HEK293 (cell line): ENCODE measurements around the gene OPA3.

Experiments used
- HOXC10 ChIP-seq: sonication (generic); formaldehyde crosslinking; IDR thresholded peaks from 2 replicates; pipeline ENCODE4 v1.8.1; 2023; ENCODE audit warnings: mild to moderate bottlenecking, missing genetic modification reagents
- KLF1 ChIP-seq: fragments of 450-650 bp; formaldehyde crosslinking; IDR thresholded peaks from 2 replicates; pipeline ENCODE4 v1.5.1; 2016; ENCODE audit warnings: missing biosample characterization, missing genetic modification characterization
- PRDM10 ChIP-seq: fragments of 450-650 bp; formaldehyde crosslinking; IDR thresholded peaks from 2 replicates; pipeline ENCODE4 v1.5.1; 2016; ENCODE audit warnings: missing biosample characterization, missing genetic modification characterization
- SCRT2 ChIP-seq: fragments of 450-650 bp; formaldehyde crosslinking; IDR thresholded peaks from 2 replicates; pipeline ENCODE4 v1.5.1; 2016; ENCODE audit warnings: missing biosample characterization, missing genetic modification characterization
- ZBTB6 ChIP-seq: fragments of 450-650 bp; formaldehyde crosslinking; IDR thresholded peaks from 2 replicates; pipeline ENCODE4 v1.5.1; 2017; ENCODE audit warnings: missing biosample characterization, missing genetic modification characterization
- ZFP3 ChIP-seq: fragments of 450-650 bp; formaldehyde crosslinking; IDR thresholded peaks from 2 replicates; pipeline ENCODE4 v1.5.1; 2016; ENCODE audit warnings: low read depth, missing biosample characterization, missing genetic modification characterization
- ZNF18 ChIP-seq: fragments of 450-650 bp; formaldehyde crosslinking; IDR thresholded peaks from 2 replicates; pipeline ENCODE4 v1.5.1; 2016; ENCODE audit warnings: missing biosample characterization, missing genetic modification characterization
- ZNF214 ChIP-seq: fragments of 450-650 bp; formaldehyde crosslinking; IDR thresholded peaks from 2 replicates; pipeline ENCODE4 v1.5.1; 2017; ENCODE audit warnings: missing biosample characterization, mild to moderate bottlenecking, missing genetic modification characterization, borderline replicate concordance
- ZNF239 ChIP-seq: fragments of 450-650 bp; formaldehyde crosslinking; IDR thresholded peaks from 2 replicates; pipeline ENCODE4 v1.5.1; 2016; ENCODE audit warnings: missing biosample characterization, missing genetic modification characterization
- ZNF274 ChIP-seq, 2 experiments: fragments of 200-500 bp in 1 of 2; fragments of 450-650 bp in 1 of 2; sonication (Bioruptor generic) in 1 of 2; formaldehyde crosslinking in 1 of 2; IDR thresholded peaks; 2 replicates each; pipeline versions ENCODE4 v1.5.1 to v1.6.1; 2014 to 2016; ENCODE audit warnings: borderline replicate concordance in 1 of 2, inconsistent platforms in 1 of 2, low read length in 1 of 2, missing biosample characterization in 1 of 2, missing genetic modification characterization in 1 of 2
- ZNF433 ChIP-seq: fragments of 450-650 bp; formaldehyde crosslinking; IDR thresholded peaks from 2 replicates; pipeline ENCODE4 v1.5.1; 2016; ENCODE audit warnings: missing biosample characterization, missing genetic modification characterization, low read depth
- ZNF501 ChIP-seq: fragments of 450-650 bp; formaldehyde crosslinking; IDR thresholded peaks from 2 replicates; pipeline ENCODE4 v1.5.1; 2016; ENCODE audit warnings: missing biosample characterization, missing genetic modification characterization
- ZNF544 ChIP-seq: fragments of 450-650 bp; formaldehyde crosslinking; IDR thresholded peaks from 2 replicates; pipeline ENCODE4 v1.5.0; 2017; ENCODE audit warnings: missing biosample characterization, missing genetic modification characterization
- ZNF561 ChIP-seq: fragments of 450-650 bp; IDR thresholded peaks from 2 replicates; pipeline ENCODE4 v1.5.1; 2018; ENCODE audit warnings: missing biosample characterization, missing genetic modification characterization, borderline replicate concordance
- ZNF660 ChIP-seq: fragments of 450-650 bp; IDR thresholded peaks from 2 replicates; pipeline ENCODE4 v1.5.1; 2018; ENCODE audit warnings: missing biosample characterization, mild to moderate bottlenecking, missing genetic modification characterization
- TF ChIP-seq, protein P1 (sequence below): fragments of 450-650 bp; formaldehyde crosslinking; IDR thresholded peaks from 2 replicates; pipeline ENCODE4 v1.5.1; 2016; ENCODE audit warnings: missing biosample characterization, missing genetic modification characterization
- TF ChIP-seq, protein P2 (sequence below): fragments of 450-650 bp; formaldehyde crosslinking; IDR thresholded peaks from 2 replicates; pipeline ENCODE4 v1.5.1; 2016; ENCODE audit warnings: missing biosample characterization, missing genetic modification characterization

Gene OPA3

GRCh38 chr19:45523642-45524256 lies 60.9 kb downstream of the OPA3 start (continued):
- no peak for TF ChIP-seq ZNF433 (tag by site-specific recombination)
- TF ChIP-seq KLF1 (tag by site-specific recombination), result 0 out of 2 replicates have a peak, but pooled peaks have one; percentile 20
- no peak for TF ChIP-seq ZNF501
- TF ChIP-seq ZNF274 (IDR thresholded peaks at IDR 0.05; ENCODE audit: low read length), result no peak
- no peak for TF ChIP-seq ZNF274 (tag by site-specific recombination; IDR thresholded peaks at IDR 0.05; ENCODE audit: borderline replicate concordance)
- no peak; the same call in 1 of the 2 replicates for TF ChIP-seq ZBTB6
- TF ChIP-seq ZFP3 (tag by site-specific recombination), result no peak
- TF ChIP-seq ZNF239 (tag by site-specific recombination), result no peak
- TF ChIP-seq ZNF561, result peak; percentile 40; the same call in 1 of the 2 replicates
- 0 out of 2 replicates have a peak, but pooled peaks have one; percentile 33 for TF ChIP-seq ZNF660 (tag by site-specific recombination)
- no peak for TF ChIP-seq ZNF18 (tag by site-specific recombination)
- TF ChIP-seq, protein P1, sequence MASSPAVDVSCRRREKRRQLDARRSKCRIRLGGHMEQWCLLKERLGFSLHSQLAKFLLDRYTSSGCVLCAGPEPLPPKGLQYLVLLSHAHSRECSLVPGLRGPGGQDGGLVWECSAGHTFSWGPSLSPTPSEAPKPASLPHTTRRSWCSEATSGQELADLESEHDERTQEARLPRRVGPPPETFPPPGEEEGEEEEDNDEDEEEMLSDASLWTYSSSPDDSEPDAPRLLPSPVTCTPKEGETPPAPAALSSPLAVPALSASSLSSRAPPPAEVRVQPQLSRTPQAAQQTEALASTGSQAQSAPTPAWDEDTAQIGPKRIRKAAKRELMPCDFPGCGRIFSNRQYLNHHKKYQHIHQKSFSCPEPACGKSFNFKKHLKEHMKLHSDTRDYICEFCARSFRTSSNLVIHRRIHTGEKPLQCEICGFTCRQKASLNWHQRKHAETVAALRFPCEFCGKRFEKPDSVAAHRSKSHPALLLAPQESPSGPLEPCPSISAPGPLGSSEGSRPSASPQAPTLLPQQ, result no peak
- TF ChIP-seq HOXC10, result no peak
- TF ChIP-seq ZNF544 (tag by site-specific recombination), result no peak
- no peak for TF ChIP-seq ZNF214
- TF ChIP-seq, protein P2, sequence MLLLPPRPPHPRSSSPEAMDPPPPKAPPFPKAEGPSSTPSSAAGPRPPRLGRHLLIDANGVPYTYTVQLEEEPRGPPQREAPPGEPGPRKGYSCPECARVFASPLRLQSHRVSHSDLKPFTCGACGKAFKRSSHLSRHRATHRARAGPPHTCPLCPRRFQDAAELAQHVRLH (tag by site-specific recombination), result no peak
- peak; percentile 82 for TF ChIP-seq PRDM10
- TF ChIP-seq SCRT2, result no peak
- TF ChIP-seq, all 188 proteins: peak for 18
